HL-60 (cell line): ENCODE measurements around the gene IMMP2L.

Source experiments
- DNase-seq, 2 experiments: peaks; one replicate each; pipeline ENCODE4 v3.0.0-alpha.2; 2010 to 2020; ENCODE audit warnings: low read depth in 1 of 2, low spot score in 1 of 2
- H3K27ac ChIP-seq: fragments of 250-450 bp; sonication (Bioruptor Pico); replicated peaks from 2 replicates; pipeline ENCODE4 v1.5.1; 2020; ENCODE audit warnings: mild to moderate bottlenecking, moderate library complexity
- H3K27me3 ChIP-seq: fragments of 250-450 bp; sonication (Bioruptor Pico); 2 replicates; pipeline ENCODE4 v1.5.1; 2021; ENCODE audit warnings: mild to moderate bottlenecking, moderate library complexity; ENCODE audit not compliant: insufficient read depth, poor library complexity, severe bottlenecking
- H3K4me3 ChIP-seq: replicated peaks from 2 replicates; pipeline ENCODE4 v1.5.1; 2011; ENCODE audit warnings: mild to moderate bottlenecking, control low read depth, low read length; ENCODE audit not compliant: insufficient read depth
- CTCF ChIP-seq: IDR thresholded peaks from one replicate; pipeline ENCODE4 v1.5.1; 2011; ENCODE audit warnings: low read length, control low read depth, inconsistent platforms; ENCODE audit not compliant: insufficient read depth
- GABPA ChIP-seq: IDR thresholded peaks from 2 replicates; pipeline ENCODE4 v1.6.1; 2012; ENCODE audit warnings: low read depth
- POLR2AphosphoS5 ChIP-seq: IDR thresholded peaks from 2 replicates; pipeline ENCODE4 v1.6.1; 2012; ENCODE audit warnings: low read depth
- REST ChIP-seq: IDR thresholded peaks from 2 replicates; pipeline ENCODE4 v1.6.1; 2012; ENCODE audit warnings: low read depth; ENCODE audit not compliant: insufficient replicate concordance
- SPI1 ChIP-seq: IDR thresholded peaks from 2 replicates; pipeline ENCODE4 v1.6.1; 2012; ENCODE audit warnings: low read depth, mild to moderate bottlenecking, borderline replicate concordance

Gene IMMP2L

GRCh38 chr7:111390000-111390399, 172.3 kb downstream of the IMMP2L start:
- no peak overlapping the region for H3K4me3 ChIP-seq
- DNase-seq: no peak
- TF ChIP-seq SPI1 (no peak), REST (no peak), POLR2AphosphoS5 (no peak), CTCF (no peak), GABPA (no peak)
- H3K27me3 ChIP-seq: no peaks in the 10 kb centered on the region
- H3K27ac ChIP-seq: no peak overlapping the region

GRCh38 chr7:111388912-111389311, 173.4 kb downstream of the IMMP2L start:
- Histone ChIP-seq H3K4me3 (no peak overlapping the region), H3K27me3 (no peaks in the 10 kb centered on the region), H3K27ac (no peak overlapping the region)
- TF ChIP-seq CTCF (no peak), REST (no peak), POLR2AphosphoS5 (no peak), GABPA (no peak), SPI1 (no peak)
- DNase-seq: no peak

GRCh38 chr7:111388016-111388415, 174.3 kb downstream of the IMMP2L start:
- H3K27me3 ChIP-seq: no peaks in the 10 kb centered on the region
- TF ChIP-seq SPI1: no peak
- no peak for TF ChIP-seq CTCF
- no peak for TF ChIP-seq POLR2AphosphoS5
- no peak for TF ChIP-seq GABPA
- no peak overlapping the region for H3K4me3 ChIP-seq
- no peak overlapping the region for H3K27ac ChIP-seq
- no peak for DNase-seq

- H3K27me3 ChIP-seq: no peaks in the 10 kb centered on the region
- no peak overlapping the region for H3K27ac ChIP-seq
- no peak for DNase-seq
- no peak for TF ChIP-seq CTCF
- TF ChIP-seq REST: no peak
- TF ChIP-seq GABPA: no peak
- no peak for TF ChIP-seq POLR2AphosphoS5
- no peak for TF ChIP-seq SPI1
- no peak overlapping the region for H3K4me3 ChIP-seq
Measured at GRCh38 chr7:111384065-111384891, 178.0 kb downstream of the IMMP2L start.
